HCT116 (cell line): ENCODE data around the gene NGEF. TPM values are rescaled to one million over a fixed set of nuclear protein-coding genes. Genes with fewer than 3 reads are reported as not detected.

Source experiments
- ATAC-seq: fragments of 200-7000 bp; cut with Tn5 transposase; 2 replicates; pipeline ENCODE4 v1.9.1; 2020; ENCODE audit warnings: mild to moderate bottlenecking, moderate library complexity
- BruUV-seq: library from RNA; stranded (reverse); fragments of 400-500 nt; replicated peaks from 2 replicates; lab custom pipeline; 2021; lab: Mats Ljungman, UMichigan
- CTCF ChIA-PET: fragments of 300-600 bp; sonication (Branson Sonifier 250); formaldehyde crosslinking; loops from one replicate; lab custom pipeline; 2021; ENCODE audit warnings: antibody characterized with exemption; lab: Charles Lee
- POLR2A ChIA-PET: fragments of 300-600, 350-600 bp; sonication (Branson Sonifier 250); formaldehyde crosslinking; loops from one replicate; lab custom pipeline; 2021; ENCODE audit warnings: antibody characterized with exemption; lab: Charles Lee
- RAD21 ChIA-PET, 2 experiments: fragments of 300-600 bp; sonication (Branson Sonifier 250); formaldehyde crosslinking; loops; one replicate each; lab custom pipeline; 2023; ENCODE audit warnings: low total read pairs in 2 of 2; ENCODE audit not compliant: uncharacterized antibody in 2 of 2, unreplicated experiment in 2 of 2, low non-redundant PET in 1 of 2; lab: Charles Lee
- DNase-seq: peaks from one replicate; pipeline ENCODE4 v3.0.0-alpha.2; 2010; ENCODE audit warnings: low read depth, low spot score
- H2AFZ ChIP-seq: fragments of 200-600 bp; shearing (Covaris generic), sonication (generic); 2 replicates; pipeline ENCODE4 v1.6.1; 2017; ENCODE audit warnings: low read depth, mixed run types, mixed read lengths, antibody characterized with exemption, low read length; ENCODE audit not compliant: poor library complexity, severe bottlenecking
- H3K27ac ChIP-seq: 2 replicates; pipeline ENCODE4 v1.5.1; 2012; ENCODE audit warnings: low read depth, low read length
- H3K27me3 ChIP-seq: fragments of 200-600 bp; sonication (generic); 2 replicates; pipeline ENCODE4 v1.6.1; 2016; ENCODE audit warnings: mixed run types, low read length, mixed read lengths; ENCODE audit not compliant: insufficient read depth
- H3K36me3 ChIP-seq, 2 experiments: fragments of 200-500 bp in 1 of 2; fragments of 200-600 bp in 1 of 2; sonication (Bioruptor generic) in 1 of 2; sonication (generic) in 1 of 2; 2 replicates each; pipeline versions ENCODE4 v1.5.1 to v1.6.1; 2014 to 2016; ENCODE audit warnings: low read length in 2 of 2, inconsistent platforms in 1 of 2, mixed read lengths in 1 of 2, mixed run types in 1 of 2; ENCODE audit not compliant: insufficient read depth in 2 of 2, control insufficient read depth in 1 of 2
- H3K4me1 ChIP-seq, 2 experiments: fragments of 200-600 bp in 1 of 2; sonication (generic) in 1 of 2; 2 replicates each; pipeline versions ENCODE4 v1.5.1 to v1.6.1; 2012 to 2017; ENCODE audit warnings: low read length in 2 of 2, inconsistent platforms in 1 of 2, mild to moderate bottlenecking in 1 of 2, mixed read lengths in 1 of 2, mixed run types in 1 of 2, moderate library complexity in 1 of 2; ENCODE audit not compliant: insufficient read depth in 2 of 2, control insufficient read depth in 1 of 2
- H3K4me2 ChIP-seq: fragments of 200-600 bp; sonication (generic); 2 replicates; pipeline ENCODE4 v1.6.1; 2017; ENCODE audit warnings: mixed run types, low read length, mixed read lengths
- H3K4me3 ChIP-seq, 2 experiments: fragments of 200-600 bp in 1 of 2; sonication (generic) in 1 of 2; replicated peaks in 1 of 2; 2 replicates each; pipeline ENCODE4 v1.5.1; 2011 to 2016; ENCODE audit warnings: low read length in 2 of 2, control low read depth in 1 of 2, low read depth in 1 of 2, mild to moderate bottlenecking in 1 of 2, mixed read lengths in 1 of 2, mixed run types in 1 of 2
- H3K79me2 ChIP-seq: fragments of 200-600 bp; sonication (generic); 2 replicates; pipeline ENCODE4 v1.6.1; 2017; ENCODE audit warnings: mild to moderate bottlenecking, mixed run types, low read length, moderate library complexity, mixed read lengths; ENCODE audit not compliant: insufficient read depth
- H3K9ac ChIP-seq: fragments of 200-600 bp; sonication (generic); 2 replicates; pipeline ENCODE4 v1.6.1; 2016; ENCODE audit warnings: low read length, mixed read lengths
- H3K9me2 ChIP-seq: fragments of 200-600 bp; sonication (generic), shearing (Covaris generic); 2 replicates; pipeline ENCODE4 v1.6.1; 2017; ENCODE audit warnings: mixed run types, mild to moderate bottlenecking, moderate library complexity; ENCODE audit not compliant: insufficient read depth
- H3K9me3 ChIP-seq, 2 experiments: fragments of 200-500 bp in 1 of 2; fragments of 200-600 bp in 1 of 2; sonication (Bioruptor generic) in 1 of 2; sonication (generic) in 1 of 2; 2 replicates each; pipeline ENCODE4 v1.6.1; 2014 to 2017; ENCODE audit warnings: low read length in 2 of 2, mixed read lengths in 2 of 2, inconsistent platforms in 1 of 2, low read depth in 1 of 2, mild to moderate bottlenecking in 1 of 2, mixed run types in 1 of 2, moderate library complexity in 1 of 2; ENCODE audit not compliant: control insufficient read depth in 1 of 2, insufficient read depth in 1 of 2
- H4K20me1 ChIP-seq: fragments of 200-600 bp; sonication (generic), shearing (Covaris generic); 2 replicates; pipeline ENCODE4 v1.6.1; 2017; ENCODE audit warnings: mixed run types, mild to moderate bottlenecking, moderate library complexity; ENCODE audit not compliant: insufficient read depth
- CBX3 ChIP-seq: IDR thresholded peaks from 2 replicates; pipeline ENCODE4 v1.6.1; 2012; ENCODE audit warnings: low read depth
- ELF1 ChIP-seq: IDR thresholded peaks from 2 replicates; pipeline ENCODE4 v1.6.1; 2012; ENCODE audit warnings: low read depth, borderline replicate concordance
- EZH2 ChIP-seq: fragments of 200-600 bp; sonication (generic); IDR thresholded peaks from 2 replicates; pipeline ENCODE4 v1.6.1; 2017; ENCODE audit warnings: antibody characterized with exemption, mixed run types
- EZH2phosphoT487 ChIP-seq: fragments of 200-600 bp; IDR thresholded peaks from 2 replicates; pipeline ENCODE4 v1.6.1; 2018; ENCODE audit warnings: antibody characterized with exemption, borderline replicate concordance
- JUND ChIP-seq: IDR thresholded peaks from 2 replicates; pipeline ENCODE4 v1.6.1; 2012
- MAX ChIP-seq: IDR thresholded peaks from 2 replicates; pipeline ENCODE4 v1.6.1; 2012
- POLR2A ChIP-seq: IDR thresholded peaks from 2 replicates; pipeline ENCODE4 v1.7.0; 2011; ENCODE audit warnings: borderline replicate concordance; ENCODE audit not compliant: insufficient read depth, insufficient read length; ENCODE audit errors: extremely low read depth
- POLR2AphosphoS5 ChIP-seq: IDR thresholded peaks from 2 replicates; pipeline ENCODE4 v1.6.1; 2011; ENCODE audit warnings: mild to moderate bottlenecking, low read depth, low read length, moderate library complexity
- RAD21 ChIP-seq: IDR thresholded peaks from 2 replicates; pipeline ENCODE4 v1.6.1; 2012; ENCODE audit warnings: low read depth, mild to moderate bottlenecking
- SP1 ChIP-seq: IDR thresholded peaks from 2 replicates; pipeline ENCODE4 v1.6.1; 2012; ENCODE audit warnings: low read depth
- SRF ChIP-seq: IDR thresholded peaks from 2 replicates; pipeline ENCODE4 v1.6.1; 2012; ENCODE audit warnings: low read depth
- TCF7L2 ChIP-seq: IDR thresholded peaks from 2 replicates; pipeline ENCODE4 v1.7.0; 2011; ENCODE audit warnings: borderline replicate concordance, inconsistent platforms; ENCODE audit not compliant: insufficient read depth, insufficient read length; ENCODE audit errors: extremely low read depth
- YY1 ChIP-seq: IDR thresholded peaks from 2 replicates; pipeline ENCODE4 v1.6.1; 2011; ENCODE audit warnings: low read length, low read depth, moderate library complexity, mild to moderate bottlenecking; ENCODE audit not compliant: insufficient replicate concordance; ENCODE audit errors: extremely low read depth
- ZFX ChIP-seq: fragments of 450-650 bp; IDR thresholded peaks from 2 replicates; pipeline ENCODE4 v1.6.1; 2017
- intact Hi-C: fragments of 100-400 bp; cut with micrococcal nuclease; formaldehyde crosslinking; loops from 2 replicates; pipeline ENCODE4 v1.10.0; 2022
- total RNA-seq: library from RNA; stranded (reverse); gene quantifications from one replicate; pipeline ENCODE4 v1.2.1, GENCODE V29; 2021; ENCODE audit not compliant: unreplicated experiment
- TF ChIP-seq, protein P1 (sequence below): IDR thresholded peaks from 2 replicates; pipeline ENCODE4 v1.6.1; 2011; ENCODE audit warnings: mild to moderate bottlenecking, low read length, moderate library complexity; ENCODE audit not compliant: insufficient replicate concordance; ENCODE audit errors: extremely low read depth
- TF ChIP-seq, protein P2 (sequence below): IDR thresholded peaks from 2 replicates; pipeline ENCODE4 v1.6.1; 2012

The NGEF gene
- total RNA-seq, 1 experiment from 2014 or later: 12.6 TPM

- Histone ChIP-seq H3K9me3 (no peaks in the 10 kb centered on the region), H3K36me3 (no peaks in the 10 kb centered on the region), H3K9me2 (no peaks in the 10 kb centered on the region), H3K27me3 (no peaks in the 10 kb centered on the region), H4K20me1 (no peaks in the 10 kb centered on the region), H3K4me1 (peaks cover 7 to 13% of the 10 kb centered on the region in 2 experiments), H2AFZ (peak overlapping the region; percentile 81), H3K4me2 (peak overlapping the region; percentile 49), H3K27ac (no peak overlapping the region), H3K9ac (no peak overlapping the region), H3K79me2 (no peaks in the 10 kb centered on the region), H3K4me3 (no peak overlapping the region)
- DNase-seq (no peak), ATAC-seq (peak; percentile 83)
- BruUV-seq: no TSS peak
- intact Hi-C loops: no loop called here
- ChIA-PET CTCF (no interaction called here), RAD21 (no interaction called here), POLR2A (no interaction called here)
- TF ChIP-seq ZFX (no peak), TCF7L2 (peak; percentile 43), POLR2A (no peak), POLR2AphosphoS5 (no peak), EZH2 (no peak), JUND (no peak), CBX3 (no peak)
- TF ChIP-seq, protein P1, sequence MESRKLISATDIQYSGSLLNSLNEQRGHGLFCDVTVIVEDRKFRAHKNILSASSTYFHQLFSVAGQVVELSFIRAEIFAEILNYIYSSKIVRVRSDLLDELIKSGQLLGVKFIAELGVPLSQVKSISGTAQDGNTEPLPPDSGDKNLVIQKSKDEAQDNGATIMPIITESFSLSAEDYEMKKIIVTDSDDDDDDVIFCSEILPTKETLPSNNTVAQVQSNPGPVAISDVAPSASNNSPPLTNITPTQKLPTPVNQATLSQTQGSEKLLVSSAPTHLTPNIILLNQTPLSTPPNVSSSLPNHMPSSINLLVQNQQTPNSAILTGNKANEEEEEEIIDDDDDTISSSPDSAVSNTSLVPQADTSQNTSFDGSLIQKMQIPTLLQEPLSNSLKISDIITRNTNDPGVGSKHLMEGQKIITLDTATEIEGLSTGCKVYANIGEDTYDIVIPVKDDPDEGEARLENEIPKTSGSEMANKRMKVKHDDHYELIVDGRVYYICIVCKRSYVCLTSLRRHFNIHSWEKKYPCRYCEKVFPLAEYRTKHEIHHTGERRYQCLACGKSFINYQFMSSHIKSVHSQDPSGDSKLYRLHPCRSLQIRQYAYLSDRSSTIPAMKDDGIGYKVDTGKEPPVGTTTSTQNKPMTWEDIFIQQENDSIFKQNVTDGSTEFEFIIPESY: no peak
Observed at GRCh38 chr2:232951891-232952290, 61.2 kb downstream of the NGEF start.

- H3K36me3 ChIP-seq: no peaks in the 10 kb centered on the region
- H3K4me1 ChIP-seq: peaks cover 7 to 13% of the 10 kb centered on the region in 2 experiments
- no peaks in the 10 kb centered on the region for H3K27me3 ChIP-seq
- H3K79me2 ChIP-seq: no peaks in the 10 kb centered on the region
- intact Hi-C loops: no loop called here
- DNase-seq (no peak), ATAC-seq (0 out of 2 replicates have a peak, but pooled peaks have one; percentile 13)
- no peaks in the 10 kb centered on the region for H4K20me1 ChIP-seq
- no peak overlapping the region for H3K4me2 ChIP-seq
- no peak overlapping the region for H3K9ac ChIP-seq
- H3K9me2 ChIP-seq: no peaks in the 10 kb centered on the region
- RAD21 ChIA-PET: no interaction called here
- no peak overlapping the region for H2AFZ ChIP-seq
- no peak overlapping the region for H3K27ac ChIP-seq
- POLR2A ChIA-PET: no interaction called here
- BruUV-seq: no TSS peak
- no peak overlapping the region for H3K4me3 ChIP-seq
- no peaks in the 10 kb centered on the region for H3K9me3 ChIP-seq
- CTCF ChIA-PET: no interaction called here
- TF ChIP-seq, protein P1: no peak
- TF ChIP-seq ELF1 (no peak), EZH2phosphoT487 (no peak), YY1 (no peak), POLR2A (no peak), MAX (no peak), JUND (no peak), ZFX (no peak), SP1 (no peak), RAD21 (no peak), SRF (no peak)
- TF ChIP-seq, protein P2, sequence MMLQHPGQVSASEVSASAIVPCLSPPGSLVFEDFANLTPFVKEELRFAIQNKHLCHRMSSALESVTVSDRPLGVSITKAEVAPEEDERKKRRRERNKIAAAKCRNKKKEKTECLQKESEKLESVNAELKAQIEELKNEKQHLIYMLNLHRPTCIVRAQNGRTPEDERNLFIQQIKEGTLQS: no peak
Observed at GRCh38 chr2:232951181-232951580, 61.9 kb downstream of the NGEF start.
